Stimulated activated CD8-positive, alpha-beta memory T cell treated with anti-CD3 and anti-CD28 coated beads, Interleukin-4, amount 100 ng/mL, for 4 hours (primary cell): ENCODE data around the gene TRAPPC4.
"Not testable (repeated sequence)": the region's sequence is repeated elsewhere in the genome, so short reads cannot be mapped to it uniquely, and the experiment has no call there.

Experiments used
- DNase-seq, 2 donors: peaks; one replicate each; pipeline ENCODE4 v3.0.0-alpha.2; 2020; ENCODE audit warnings: low read depth in 2 of 2, low spot score in 1 of 2

TRAPPC4 gene, protein sequence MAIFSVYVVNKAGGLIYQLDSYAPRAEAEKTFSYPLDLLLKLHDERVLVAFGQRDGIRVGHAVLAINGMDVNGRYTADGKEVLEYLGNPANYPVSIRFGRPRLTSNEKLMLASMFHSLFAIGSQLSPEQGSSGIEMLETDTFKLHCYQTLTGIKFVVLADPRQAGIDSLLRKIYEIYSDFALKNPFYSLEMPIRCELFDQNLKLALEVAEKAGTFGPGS

DNA sequence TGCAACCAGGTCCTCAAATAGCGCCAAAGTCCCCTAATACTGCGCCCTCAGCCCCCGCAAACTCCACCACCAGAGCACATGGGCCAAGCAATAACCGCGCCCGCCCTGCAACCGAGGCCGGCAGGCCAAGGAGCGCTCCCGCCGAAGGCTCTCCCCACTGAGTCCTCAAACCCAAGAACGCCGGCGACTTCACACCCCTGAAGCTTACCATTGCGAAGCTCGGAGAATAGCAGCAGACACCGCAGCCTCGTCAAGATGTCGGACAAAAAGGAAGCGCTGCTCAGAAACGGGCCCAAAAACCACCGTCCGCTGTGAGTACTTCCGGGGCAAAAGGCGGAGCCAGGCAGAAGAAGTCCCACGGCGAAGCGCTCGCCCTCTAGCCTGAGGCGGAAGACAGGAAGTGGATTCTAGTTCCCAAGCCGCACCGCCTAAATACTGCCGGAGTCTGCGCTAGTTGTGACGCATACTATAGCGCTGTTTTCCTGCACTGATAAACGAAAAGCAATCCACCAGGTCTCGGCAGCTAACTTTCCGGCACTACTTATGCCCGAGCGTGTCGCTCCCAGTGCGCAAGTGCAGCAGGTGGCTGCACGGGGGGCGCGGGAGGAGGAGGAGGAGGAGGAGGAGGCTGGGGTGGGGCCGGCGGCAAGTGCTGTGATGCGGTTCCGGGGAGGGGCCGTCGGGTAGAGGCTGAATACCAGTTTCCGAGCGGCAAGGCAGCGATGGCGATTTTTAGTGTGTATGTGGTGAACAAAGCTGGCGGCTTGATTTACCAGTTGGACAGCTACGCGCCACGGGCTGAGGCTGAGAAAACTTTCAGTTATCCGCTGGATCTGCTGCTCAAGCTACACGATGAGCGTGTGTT lies at the start of gene TRAPPC4, which contains the start of gene RPS25:
TSS of gene TRAPPC4 (plus strand) at position 693 of the 865 bp plus-strand sequence. CDS start at position 723, 30 bp downstream.
TSS of gene RPS25 (minus strand) at position 270 of the 865 bp plus-strand sequence. CDS start at position 211, 59 bp downstream.
- peak; percentile 83 to 90 for DNase-seq

DNA sequence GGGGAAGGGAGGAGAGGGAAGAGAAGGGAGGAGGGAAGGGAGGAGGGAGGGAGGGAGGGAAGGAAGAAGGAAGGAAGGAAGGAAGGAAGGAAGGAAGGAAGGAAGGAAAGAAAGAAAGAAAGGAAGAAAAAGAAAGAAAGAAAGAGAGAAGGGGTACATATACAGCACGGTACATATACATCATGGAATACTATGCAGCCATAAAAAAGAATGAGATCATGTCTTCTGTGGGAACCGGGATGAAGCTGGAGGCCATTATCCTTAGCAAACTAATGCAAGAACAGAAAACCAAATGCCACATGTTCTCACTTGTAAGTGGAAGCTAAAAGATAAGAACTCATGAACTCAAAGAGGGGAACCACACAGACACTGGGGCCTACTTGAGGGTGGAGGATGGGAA lies 49.1 kb upstream of the TRAPPC4 start:
- DNase-seq, result not testable (repeated sequence)

DNA sequence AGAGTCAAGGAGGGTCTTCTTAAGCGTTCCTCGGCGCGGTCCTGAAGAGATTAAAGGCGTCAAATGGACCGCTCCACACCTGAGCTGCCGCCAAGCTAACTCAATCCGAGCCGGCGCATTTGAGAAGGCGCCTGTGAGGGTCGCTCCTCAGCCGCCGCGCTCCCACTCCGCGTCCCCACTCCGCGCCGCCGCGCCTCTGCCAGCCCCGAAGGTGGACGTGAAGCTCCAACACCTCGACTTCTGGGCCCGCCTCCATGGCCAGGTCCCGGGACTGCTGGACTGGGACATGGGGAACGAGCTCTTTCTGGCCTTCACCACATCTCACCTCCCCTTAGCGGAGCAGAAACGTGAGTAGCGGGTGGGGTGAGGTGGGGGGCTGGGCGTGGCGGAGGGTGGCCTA lies 46.9 kb upstream of the TRAPPC4 start, which contains the start of gene FOXR1:
TSS of gene FOXR1 (plus strand) at position 116 of the 400 bp plus-strand sequence. CDS start at position 287, 171 bp downstream.
- no peak for DNase-seq

DNA sequence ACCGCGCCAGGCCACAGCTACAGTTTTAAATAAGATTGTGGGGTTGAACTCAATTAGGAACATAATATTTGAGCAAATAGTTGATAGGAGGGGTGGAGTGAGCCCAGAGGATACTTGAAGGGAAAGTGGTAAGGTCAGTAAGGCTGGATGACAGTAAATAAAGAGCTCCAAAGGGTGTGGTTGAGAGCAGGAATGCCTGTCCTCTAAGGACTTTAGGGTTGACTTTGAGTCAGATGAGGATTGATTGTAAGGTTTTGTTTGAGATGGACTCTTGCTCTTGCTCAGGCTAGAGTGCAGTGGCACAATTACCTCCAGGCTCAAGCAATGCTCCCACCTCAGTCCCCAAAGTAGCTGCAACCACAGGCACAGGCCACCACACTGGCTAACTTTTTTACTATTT lies 44.6 kb upstream of the TRAPPC4 start:
- DNase-seq, result no peak

DNA sequence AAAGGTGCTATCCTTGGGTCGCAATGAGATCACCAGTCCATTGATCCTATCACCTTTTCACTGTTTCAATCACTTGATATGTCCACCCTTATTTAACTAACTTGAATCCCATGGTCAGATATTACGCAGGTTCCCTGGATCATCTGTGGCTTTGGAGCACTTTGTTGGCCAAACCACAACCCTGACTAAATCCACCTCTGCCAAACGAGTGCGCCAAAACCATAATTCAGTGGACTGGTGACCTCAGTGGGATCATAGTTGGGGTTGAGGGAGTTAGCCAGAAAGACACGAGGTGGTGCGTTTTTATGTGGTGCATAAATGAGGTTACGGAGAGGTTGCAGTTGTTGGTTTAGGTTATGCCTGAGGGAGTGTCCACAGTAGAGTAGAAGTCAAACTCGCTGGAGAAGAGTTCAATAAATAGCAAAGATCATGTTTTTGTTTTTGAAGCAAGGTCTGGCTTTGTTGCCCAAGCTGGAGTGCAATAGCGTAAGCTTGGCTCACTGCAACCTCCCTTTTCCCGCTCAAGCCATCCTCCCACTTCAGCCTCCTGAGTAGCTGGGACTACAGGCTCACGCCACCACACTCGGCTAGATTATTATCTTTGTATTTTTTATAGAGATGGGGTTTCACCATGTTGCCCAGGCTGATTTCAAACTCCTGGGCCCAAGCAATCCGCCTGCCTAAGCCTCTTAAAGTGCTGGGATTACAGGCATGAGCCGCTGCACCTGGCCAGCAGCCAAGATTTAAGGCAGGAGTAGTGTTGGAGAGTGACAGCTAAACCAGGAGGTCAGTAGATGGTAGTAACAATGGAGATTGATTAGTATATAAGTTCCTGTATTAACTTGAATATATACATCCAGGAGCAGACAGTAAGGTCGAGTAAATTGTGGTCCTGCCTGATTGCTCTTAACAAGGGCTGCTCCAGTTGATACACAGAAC lies 42.5 kb upstream of the TRAPPC4 start:
- DNase-seq, result no peak

DNA sequence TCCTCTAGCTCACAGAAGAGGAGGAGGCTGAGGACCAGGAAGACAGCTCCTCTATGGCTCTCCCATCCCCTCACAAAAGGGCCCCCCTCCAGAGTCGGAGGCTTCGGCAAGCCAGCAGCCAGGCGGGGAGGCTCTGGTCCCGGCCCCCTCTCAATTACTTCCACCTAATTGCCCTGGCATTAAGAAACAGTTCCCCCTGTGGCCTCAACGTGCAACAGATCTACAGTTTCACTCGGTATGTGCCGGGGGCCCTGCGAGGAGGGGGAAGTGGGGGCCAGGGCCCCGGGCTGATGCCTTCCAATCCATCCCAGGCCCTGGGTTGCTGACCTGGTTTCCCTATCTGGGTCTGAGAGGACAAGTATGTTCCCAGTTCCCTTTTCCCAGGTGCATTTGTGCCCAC lies 39.1 kb upstream of the TRAPPC4 start:
- DNase-seq, result no peak

DNA sequence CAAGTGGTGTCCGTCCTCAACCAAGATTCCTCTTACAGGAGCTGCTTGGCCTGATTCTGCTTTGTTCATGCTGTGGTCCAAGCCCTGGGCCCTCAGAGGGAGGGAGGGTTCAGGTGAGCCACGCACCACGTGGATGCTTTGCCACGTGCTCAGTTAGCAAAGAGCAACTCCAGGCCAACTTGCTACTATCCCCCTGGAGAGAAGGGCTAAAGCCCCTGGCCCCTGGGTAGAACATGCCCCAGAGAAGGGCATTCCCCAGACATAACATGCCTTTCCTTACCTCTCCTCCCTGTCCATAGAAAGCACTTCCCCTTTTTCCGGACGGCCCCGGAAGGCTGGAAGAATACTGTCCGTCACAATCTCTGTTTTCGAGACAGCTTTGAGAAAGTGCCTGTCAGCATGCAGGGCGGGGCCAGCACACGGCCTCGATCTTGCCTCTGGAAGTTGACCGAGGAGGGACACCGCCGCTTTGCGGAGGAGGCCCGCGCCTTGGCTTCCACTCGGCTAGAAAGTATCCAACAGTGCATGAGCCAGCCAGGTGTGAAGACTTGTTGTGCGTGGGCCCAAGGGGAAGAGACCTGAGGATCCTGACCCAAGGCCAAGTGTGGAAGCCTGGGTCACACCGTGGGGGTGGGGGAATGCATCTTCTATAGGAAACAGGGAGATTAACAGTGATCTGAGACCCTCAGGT lies 38.2 kb upstream of the TRAPPC4 start:
- no peak for DNase-seq

DNA sequence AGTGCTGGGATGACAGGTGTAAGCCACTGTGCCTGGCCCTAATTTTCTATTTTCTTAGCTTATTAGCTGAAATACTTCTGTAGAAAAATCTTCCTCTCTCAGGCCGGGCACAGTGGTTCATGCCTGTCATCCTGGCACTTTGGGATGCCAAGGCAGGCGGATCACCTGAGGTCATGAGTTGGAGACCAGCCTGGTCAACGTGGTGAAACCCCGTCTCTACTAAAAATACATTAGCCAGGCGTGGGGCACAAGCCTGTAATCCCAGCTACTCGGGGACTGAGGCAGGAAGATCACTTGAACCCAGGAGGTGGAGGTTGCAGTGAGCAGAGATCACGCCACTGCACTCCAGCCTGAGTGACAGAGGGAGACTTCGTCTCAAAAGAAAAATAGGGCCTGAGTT lies 34.2 kb upstream of the TRAPPC4 start:
- DNase-seq, result not testable (repeated sequence)

DNA sequence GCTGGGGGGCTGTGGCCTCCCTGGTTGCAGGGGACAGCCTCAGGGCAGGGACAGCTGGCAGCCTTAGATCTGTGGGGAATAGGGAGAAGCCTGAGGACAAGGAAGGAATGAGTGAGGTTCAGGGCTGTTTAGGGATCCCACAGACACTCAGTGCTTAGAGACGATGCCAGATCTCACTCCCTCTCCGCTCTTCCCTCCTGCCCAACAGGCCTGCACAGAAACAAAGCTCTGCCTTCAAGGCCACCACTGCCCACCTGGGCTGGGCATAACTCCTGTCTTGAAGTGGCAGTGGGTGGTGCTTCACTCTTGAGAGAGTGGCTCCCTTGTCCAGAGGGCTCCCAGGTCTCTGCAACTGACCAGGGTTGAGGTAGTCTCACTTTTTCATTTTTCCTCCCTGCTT lies 33.7 kb upstream of the TRAPPC4 start:
- no peak for DNase-seq

DNA sequence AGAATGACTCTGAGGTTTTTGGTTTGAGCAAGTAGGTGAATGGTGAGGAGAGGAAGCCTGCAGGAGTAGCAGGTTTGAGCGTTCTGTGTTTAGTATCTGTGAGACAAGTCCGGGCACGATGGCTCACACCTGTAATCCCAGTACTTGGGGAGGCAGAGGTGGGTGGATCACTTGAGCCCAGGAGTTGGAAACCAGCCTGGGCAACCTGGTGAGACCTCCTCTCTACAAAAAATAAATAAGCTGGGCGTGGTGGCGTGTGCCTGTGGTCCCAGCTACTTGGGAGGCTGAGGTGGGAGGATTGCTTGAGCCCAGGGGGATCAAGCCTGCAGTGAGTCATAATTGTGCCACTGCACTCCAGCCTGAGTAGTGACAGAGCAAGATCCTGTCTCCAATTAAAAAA lies 30.3 kb upstream of the TRAPPC4 start:
- no peak for DNase-seq

DNA sequence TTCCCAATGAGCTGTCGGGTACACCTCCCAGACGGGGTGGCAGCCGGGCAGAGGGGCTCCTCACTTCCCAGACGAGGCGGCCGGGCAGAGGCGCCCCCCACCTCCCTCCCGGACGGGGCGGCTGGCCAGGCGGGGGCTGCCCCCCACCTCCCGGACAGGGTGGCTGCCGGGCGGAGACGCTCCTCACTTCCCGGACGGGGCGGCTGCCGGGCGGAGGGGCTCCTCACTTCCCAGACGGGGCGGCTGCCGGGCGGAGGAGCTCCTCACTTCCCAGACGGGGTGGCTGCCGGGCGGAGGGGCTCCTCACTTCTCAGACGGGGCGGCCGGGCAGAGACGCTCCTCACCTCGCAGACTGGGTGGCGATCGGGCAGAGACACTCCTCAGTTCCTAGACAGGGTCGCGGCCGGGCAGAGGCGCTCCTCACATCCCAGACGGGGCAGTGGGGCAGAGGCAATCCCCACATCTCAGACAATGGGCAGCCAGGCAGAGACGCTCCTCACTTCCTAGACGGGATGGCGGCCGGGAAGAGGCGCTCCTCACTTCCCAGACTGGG lies 27.0 kb upstream of the TRAPPC4 start:
- not testable (repeated sequence) for DNase-seq

DNA sequence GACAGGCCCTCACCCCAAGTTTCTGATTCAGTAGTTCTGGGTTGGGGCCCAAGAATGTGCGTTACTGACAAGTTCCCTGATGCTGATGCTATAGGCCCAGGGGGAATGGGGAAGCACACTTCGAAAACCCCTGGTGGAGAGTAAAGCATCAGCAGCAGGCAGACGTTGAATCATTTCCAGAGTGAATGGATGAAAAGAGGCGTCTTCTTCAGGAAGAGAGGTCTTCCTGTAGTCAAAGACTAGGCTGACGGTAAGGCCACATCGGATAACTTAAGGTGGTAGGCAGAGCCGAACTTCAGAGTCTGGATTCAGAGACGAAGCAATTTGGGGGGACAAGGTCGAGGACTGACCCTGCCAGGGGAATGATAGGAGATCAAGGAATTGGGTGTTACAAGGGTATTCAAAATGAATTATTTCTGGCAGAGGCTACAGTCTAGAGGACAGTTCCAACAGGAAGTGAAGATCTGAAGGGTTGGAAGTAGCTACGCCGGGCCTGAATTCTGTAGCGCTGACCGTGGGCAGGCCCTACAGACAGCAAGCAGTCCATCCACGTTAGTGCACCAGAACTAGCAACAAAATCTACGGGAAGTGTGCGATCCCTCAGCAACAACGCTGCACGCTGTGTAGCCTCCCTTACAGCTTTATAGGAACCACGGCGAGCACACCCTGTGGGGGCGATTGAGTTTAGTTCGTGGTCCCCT lies 21.5 kb upstream of the TRAPPC4 start:
- no peak for DNase-seq

DNA sequence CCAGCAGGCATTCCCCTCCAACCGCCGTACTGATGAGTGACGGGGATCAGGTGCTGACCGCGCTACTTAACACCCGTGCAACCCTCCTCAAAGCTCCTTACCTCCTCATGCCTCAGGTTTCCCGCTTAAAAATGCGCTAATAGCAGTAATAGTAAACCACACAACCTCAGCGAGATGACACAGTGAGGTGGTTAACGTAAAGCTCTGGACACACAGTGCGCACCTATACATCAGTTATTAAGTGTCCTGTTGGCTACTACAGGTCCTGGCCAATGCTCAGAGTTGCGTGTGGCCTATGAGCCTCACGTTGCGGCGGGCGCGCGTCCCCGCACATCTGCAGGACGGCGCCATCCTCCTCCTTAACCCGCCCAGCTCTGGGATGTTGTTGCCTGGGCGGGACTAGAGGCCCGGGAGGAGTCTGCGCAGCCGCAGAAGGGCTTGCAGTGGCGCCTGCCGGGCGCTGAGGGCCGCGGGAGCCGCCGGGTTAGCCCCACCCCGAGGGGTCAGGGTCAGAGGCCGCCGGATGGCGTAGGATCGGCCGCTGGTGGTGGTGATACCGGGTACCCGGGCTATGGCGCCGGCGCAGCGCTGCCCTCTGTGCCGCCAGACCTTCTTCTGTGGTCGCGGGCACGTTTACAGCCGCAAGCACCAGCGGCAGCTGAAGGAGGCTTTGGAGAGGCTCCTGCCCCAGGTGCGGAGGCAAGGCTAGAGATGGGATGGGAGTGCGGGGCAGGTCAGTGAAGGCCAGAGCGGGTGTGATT lies 20.8 kb upstream of the TRAPPC4 start, which contains the start of gene CENATAC:
TSS of gene CENATAC (plus strand) at position 512 of the 761 bp plus-strand sequence. CDS start at position 572, 60 bp downstream.
- peak; percentile 87 to 89 for DNase-seq

DNA sequence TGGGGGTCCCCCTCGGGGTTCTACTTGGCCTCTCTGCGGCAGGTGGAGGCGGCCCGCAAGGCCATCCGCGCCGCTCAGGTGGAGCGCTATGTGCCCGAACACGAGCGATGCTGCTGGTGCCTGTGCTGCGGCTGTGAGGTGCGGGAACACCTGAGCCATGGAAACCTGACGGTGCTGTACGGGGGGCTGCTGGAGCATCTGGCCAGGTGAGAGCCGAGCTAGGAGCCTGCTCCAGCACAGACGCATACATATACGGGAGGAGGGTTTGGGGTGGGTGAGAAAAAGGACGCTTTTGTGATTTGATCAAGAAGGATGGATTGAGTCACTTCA lies 20.2 kb upstream of the TRAPPC4 start:
- no peak for DNase-seq

DNA sequence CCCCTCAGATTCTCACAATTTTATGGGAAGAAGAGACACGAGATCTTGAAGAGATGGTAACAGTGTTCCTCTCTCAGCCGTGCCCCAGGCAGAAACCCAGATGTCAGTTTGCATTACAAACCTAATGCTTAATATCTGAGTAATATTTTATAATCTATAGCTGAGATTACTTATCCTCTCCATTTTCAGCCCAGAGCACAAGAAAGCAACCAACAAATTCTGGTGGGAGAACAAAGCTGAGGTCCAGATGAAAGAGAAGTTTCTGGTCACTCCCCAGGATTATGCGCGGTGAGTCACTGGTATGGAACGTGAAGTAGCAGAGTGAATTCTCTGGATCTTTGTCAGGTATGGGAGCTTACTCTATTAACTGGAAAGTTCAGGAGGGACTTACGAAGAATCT lies 19.7 kb upstream of the TRAPPC4 start:
- DNase-seq, result no peak

DNA sequence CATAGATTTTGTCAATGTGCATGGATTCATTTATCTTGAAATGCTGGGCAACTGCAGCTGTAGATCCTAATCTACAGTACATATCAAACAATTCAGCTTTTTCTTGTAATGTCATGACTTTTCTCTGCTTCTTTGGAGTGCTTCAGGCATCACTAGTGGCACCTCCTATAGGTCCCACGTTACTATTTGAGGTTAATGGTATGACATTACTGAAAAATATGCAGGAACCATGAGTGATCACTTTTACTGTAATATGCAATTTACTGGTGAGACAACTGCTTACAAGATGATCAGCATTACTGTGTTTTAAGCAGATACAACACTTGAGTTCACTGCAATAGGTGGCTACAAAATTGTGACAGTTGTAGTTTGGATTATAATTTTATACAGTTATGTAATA lies 17.7 kb upstream of the TRAPPC4 start:
- no peak for DNase-seq

DNA sequence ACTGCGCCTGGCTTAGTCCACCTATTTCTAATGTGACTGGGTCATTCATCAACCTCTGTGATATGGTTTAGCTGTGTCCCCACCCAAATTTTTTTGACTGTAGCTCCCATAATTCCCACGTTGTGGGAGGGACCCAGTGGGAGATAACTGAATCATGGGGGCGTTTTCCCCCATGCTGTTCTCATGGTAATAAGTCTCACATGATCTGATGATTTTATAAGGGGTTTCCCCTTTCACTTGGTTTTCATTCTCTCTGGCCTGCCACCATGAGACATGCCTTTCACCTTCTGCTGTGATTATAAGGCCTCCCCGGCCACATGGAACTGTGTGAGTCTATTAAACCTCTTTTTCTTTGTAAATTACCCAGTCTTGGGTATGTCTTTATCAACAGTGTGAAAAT lies 11.9 kb upstream of the TRAPPC4 start:
- no peak for DNase-seq

DNA sequence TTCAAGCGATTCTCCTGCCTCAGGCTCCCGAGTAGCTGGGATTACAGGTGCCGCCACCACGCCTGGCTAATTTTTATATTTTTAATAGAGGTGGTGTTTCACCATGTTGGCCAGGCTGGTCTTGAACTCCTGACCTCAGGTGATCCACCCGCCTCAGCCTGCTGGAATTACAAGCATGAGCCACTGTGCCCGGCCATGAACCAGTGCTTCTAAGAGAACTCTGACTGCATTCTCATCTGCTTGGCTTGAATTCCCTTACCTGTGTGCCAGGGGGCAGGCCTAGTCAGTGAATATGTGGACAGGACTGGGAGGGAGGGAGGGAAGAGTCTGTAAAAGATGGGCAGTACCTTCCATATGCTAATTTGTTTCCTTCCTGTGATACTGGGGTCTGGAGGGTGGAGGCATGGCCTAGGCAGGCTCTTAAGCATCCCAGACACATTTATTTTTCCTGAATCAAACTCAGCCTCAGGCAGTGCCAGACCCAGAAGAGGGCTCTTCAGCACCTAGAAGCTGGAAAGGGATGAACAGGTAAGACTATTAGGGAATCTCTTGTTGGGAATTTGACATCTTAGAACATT lies 7.0 kb upstream of the TRAPPC4 start:
- DNase-seq, result no peak
